PC-9 (cell line): Measurements from ENCODE around the gene BTN3A1. TPM values are rescaled to one million over a fixed set of nuclear protein-coding genes. Genes with fewer than 3 reads are reported as not detected.

ENCODE experiments used
- BruUV-seq: library from RNA; stranded (reverse); fragments of 400-500 nt; replicated peaks from 2 replicates; lab custom pipeline; 2021; lab: Mats Ljungman, UMichigan
- CTCF ChIA-PET: fragments of 300-600 bp; sonication (Branson Sonifier 250); formaldehyde crosslinking; loops from one replicate; lab custom pipeline; 2022; ENCODE audit warnings: antibody characterized with exemption; lab: Charles Lee
- POLR2A ChIA-PET: fragments of 300-600 bp; sonication (Branson Sonifier 250); formaldehyde crosslinking; loops from one replicate; lab custom pipeline; 2022; ENCODE audit warnings: antibody characterized with exemption; ENCODE audit not compliant: unreplicated experiment; lab: Charles Lee
- DNase-seq, 2 experiments: peaks; one replicate each; pipeline versions ENCODE4 v3.0.0 to v3.0.0-alpha.2; 2015 to 2022; ENCODE audit warnings: mixed read lengths in 1 of 2
- H2AFZ ChIP-seq: fragments of 200-600 bp; sonication (generic); 2 replicates; pipeline ENCODE4 v1.8.1; 2017; ENCODE audit warnings: antibody characterized with exemption
- H3F3A ChIP-seq: fragments of 200-600 bp; sonication (generic); 2 replicates; pipeline ENCODE4 v1.8.1; 2017; ENCODE audit warnings: antibody characterized with exemption, mild to moderate bottlenecking, low read depth; ENCODE audit not compliant: insufficient read depth
- H3K27ac ChIP-seq: fragments of 200-600 bp; sonication (generic); 2 replicates; pipeline ENCODE4 v1.6.1; 2016; ENCODE audit warnings: mixed run types
- H3K27me3 ChIP-seq: fragments of 200-600 bp; sonication (generic); 2 replicates; pipeline ENCODE4 v1.6.1; 2016; ENCODE audit warnings: low read depth, mixed run types; ENCODE audit not compliant: insufficient read depth
- H3K36me3 ChIP-seq: fragments of 200-600 bp; sonication (generic); 2 replicates; pipeline ENCODE4 v1.6.1; 2016; ENCODE audit warnings: low read depth, mixed run types
- H3K4me1 ChIP-seq: fragments of 200-600 bp; sonication (generic); replicated peaks from 2 replicates; pipeline ENCODE4 v1.6.1; 2016; ENCODE audit warnings: mixed run types; ENCODE audit not compliant: insufficient read depth
- H3K4me2 ChIP-seq: fragments of 200-600 bp; sonication (generic); 2 replicates; pipeline ENCODE4 v1.6.1; 2017; ENCODE audit warnings: mixed run types
- H3K4me3 ChIP-seq: fragments of 200-600 bp; sonication (generic); 2 replicates; pipeline ENCODE4 v1.6.1; 2016; ENCODE audit warnings: mixed run types
- H3K79me2 ChIP-seq: fragments of 200-600 bp; sonication (generic); 2 replicates; pipeline ENCODE4 v1.6.1; 2017; ENCODE audit warnings: low read depth, mixed run types
- H3K9me2 ChIP-seq: fragments of 200-600 bp; sonication (generic); 2 replicates; pipeline ENCODE4 v1.8.1; 2017; ENCODE audit warnings: mild to moderate bottlenecking; ENCODE audit not compliant: insufficient read depth
- H3K9me3 ChIP-seq: fragments of 200-600 bp; sonication (generic); 2 replicates; pipeline ENCODE4 v1.8.1; 2016; ENCODE audit warnings: low read depth; ENCODE audit not compliant: insufficient read depth
- H4K20me1 ChIP-seq: fragments of 200-600 bp; sonication (generic); 2 replicates; pipeline ENCODE4 v1.8.1; 2017; ENCODE audit not compliant: insufficient read depth
- EZH2 ChIP-seq: fragments of 200-600 bp; sonication (generic); IDR thresholded peaks from 2 replicates; pipeline ENCODE4 v1.8.0; 2017; ENCODE audit warnings: antibody characterized with exemption, low read depth
- intact Hi-C: fragments of 100-400 bp; cut with micrococcal nuclease; formaldehyde crosslinking; loops from one replicate; pipeline ENCODE4 v1.10.0; 2022; ENCODE audit not compliant: unreplicated experiment
- total RNA-seq: library from RNA; stranded (reverse); gene quantifications from 2 replicates; pipeline ENCODE4 v1.2.3, GENCODE V29; 2021
- TF ChIP-seq, protein P1 (sequence below): fragments of 200-600 bp; sonication (generic); conservative IDR thresholded peaks from 2 replicates; pipeline ENCODE4 v1.6.1; 2017; ENCODE audit warnings: mixed run types, antibody characterized with exemption, mild to moderate bottlenecking, moderate library complexity

BTN3A1 gene
- total RNA-seq, 1 experiment from 2014 or later: 28.3 TPM

DNA sequence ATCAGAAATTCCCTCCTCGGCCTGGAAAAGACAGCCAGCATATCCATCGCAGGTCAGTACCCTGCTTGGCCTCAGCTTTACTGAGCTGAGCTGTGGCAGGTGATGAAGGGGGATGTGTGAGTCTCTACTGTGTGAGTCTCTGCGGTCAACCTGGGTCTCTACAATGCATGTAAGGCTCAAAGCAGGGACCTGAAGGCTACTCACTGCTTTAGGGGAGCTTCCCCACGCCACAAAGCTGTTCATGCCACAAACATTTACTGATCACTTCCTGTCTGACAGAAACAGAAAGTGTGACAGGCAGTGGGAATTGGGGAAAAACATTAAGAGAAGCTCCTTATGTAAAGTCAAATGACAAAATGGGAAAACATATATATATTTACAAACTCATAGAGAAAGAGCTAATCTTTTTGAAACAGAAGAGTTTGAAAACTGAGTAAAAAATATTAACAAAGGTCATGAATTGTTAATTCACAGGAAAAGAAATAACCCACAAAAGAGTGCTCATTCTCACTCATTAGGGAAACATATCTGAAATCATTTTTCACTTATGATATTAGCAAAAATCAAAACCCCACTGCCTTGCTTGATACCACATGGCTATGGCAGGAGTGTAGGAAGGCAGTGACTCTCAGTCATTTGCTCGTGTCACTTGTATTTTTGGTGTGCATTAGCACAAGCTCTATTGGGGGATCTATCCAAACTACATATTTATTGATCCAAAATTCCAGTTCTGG, 44.0 kb downstream of the BTN3A1 start:
- intact Hi-C loops: no loop called here
- BruUV-seq: no TSS peak

DNA sequence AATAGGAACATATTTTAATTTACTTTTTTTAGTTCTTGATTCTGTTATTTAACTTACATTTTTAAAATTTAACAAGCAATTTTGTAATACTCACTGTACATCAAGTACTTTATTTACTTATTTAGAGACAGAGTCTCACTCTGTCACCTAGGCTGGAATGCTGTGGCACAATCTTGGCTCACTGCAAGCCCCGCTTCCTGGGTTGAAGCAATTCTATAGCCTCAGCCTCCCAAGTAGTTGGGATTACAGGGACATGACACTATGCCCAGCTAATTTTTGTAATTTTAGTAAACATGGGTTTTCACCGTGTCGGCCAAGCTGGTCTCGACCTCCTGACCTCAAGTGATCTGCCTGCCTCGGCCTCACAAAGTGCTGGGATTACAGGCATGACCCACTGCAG, 45.2 kb downstream of the BTN3A1 start:
- Histone ChIP-seq H3K36me3 (no peaks in the 10 kb centered on the region), H3K4me2 (no peak overlapping the region), H3K79me2 (no peaks in the 10 kb centered on the region), H3K9me2 (no peaks in the 10 kb centered on the region), H3K27ac (no peak overlapping the region), H3K4me3 (no peak overlapping the region), H3K4me1 (no peaks in the 10 kb centered on the region), H3K9me3 (no peaks in the 10 kb centered on the region), H2AFZ (no peak overlapping the region), H3F3A (no peaks in the 10 kb centered on the region), H3K27me3 (no peaks in the 10 kb centered on the region), H4K20me1 (no peaks in the 10 kb centered on the region)
- CTCF ChIA-PET: no interaction called here
- intact Hi-C loops: no loop called here
- BruUV-seq: no TSS peak
- POLR2A ChIA-PET: no interaction called here
- DNase-seq: no peak
- TF ChIP-seq, protein P1, sequence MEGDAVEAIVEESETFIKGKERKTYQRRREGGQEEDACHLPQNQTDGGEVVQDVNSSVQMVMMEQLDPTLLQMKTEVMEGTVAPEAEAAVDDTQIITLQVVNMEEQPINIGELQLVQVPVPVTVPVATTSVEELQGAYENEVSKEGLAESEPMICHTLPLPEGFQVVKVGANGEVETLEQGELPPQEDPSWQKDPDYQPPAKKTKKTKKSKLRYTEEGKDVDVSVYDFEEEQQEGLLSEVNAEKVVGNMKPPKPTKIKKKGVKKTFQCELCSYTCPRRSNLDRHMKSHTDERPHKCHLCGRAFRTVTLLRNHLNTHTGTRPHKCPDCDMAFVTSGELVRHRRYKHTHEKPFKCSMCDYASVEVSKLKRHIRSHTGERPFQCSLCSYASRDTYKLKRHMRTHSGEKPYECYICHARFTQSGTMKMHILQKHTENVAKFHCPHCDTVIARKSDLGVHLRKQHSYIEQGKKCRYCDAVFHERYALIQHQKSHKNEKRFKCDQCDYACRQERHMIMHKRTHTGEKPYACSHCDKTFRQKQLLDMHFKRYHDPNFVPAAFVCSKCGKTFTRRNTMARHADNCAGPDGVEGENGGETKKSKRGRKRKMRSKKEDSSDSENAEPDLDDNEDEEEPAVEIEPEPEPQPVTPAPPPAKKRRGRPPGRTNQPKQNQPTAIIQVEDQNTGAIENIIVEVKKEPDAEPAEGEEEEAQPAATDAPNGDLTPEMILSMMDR: no peak
- TF ChIP-seq EZH2: no peak

More for the DNA sequence above, 44.0 kb downstream of the BTN3A1 start:
- TF ChIP-seq EZH2: no peak
- TF ChIP-seq, protein P1: no peak
- Histone ChIP-seq H3K9me2 (no peaks in the 10 kb centered on the region), H3F3A (no peaks in the 10 kb centered on the region), H3K27ac (no peak overlapping the region), H4K20me1 (no peaks in the 10 kb centered on the region), H3K4me1 (no peaks in the 10 kb centered on the region; the same call in 1 of the 2 replicates), H3K9me3 (no peaks in the 10 kb centered on the region), H3K79me2 (no peaks in the 10 kb centered on the region), H3K4me3 (no peak overlapping the region), H3K36me3 (no peaks in the 10 kb centered on the region), H3K4me2 (no peak overlapping the region), H2AFZ (no peak overlapping the region), H3K27me3 (no peaks in the 10 kb centered on the region)
- ChIA-PET CTCF (no interaction called here), POLR2A (no interaction called here)
- no peak for DNase-seq

DNA sequence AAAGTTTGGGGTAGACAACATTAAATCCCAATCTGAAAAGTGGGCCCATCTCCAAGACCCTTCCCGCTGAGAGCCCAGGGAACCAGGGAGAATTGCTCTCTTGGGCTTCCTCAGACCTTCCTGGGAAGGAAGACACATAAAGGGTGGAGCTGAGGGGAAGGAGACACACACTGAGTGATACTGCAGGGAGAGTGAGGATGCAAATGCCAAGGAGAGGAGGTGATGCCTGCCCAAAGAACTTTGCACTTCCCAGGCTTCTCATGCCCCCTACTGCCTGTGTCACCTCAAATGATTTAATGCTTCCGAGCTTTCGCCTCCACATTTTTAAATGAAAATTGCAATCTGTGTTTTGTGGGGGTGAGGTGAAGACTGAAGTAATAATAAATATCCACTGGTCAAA, 48.2 kb downstream of the BTN3A1 start:
- no TSS peak for BruUV-seq
- no peaks in the 10 kb centered on the region for H3K79me2 ChIP-seq
- no peaks in the 10 kb centered on the region for H3K4me1 ChIP-seq
- no peak overlapping the region for H3K4me2 ChIP-seq
- H3K4me3 ChIP-seq: no peak overlapping the region
- no peaks in the 10 kb centered on the region for H3K27me3 ChIP-seq
- no peak overlapping the region for H2AFZ ChIP-seq
- CTCF ChIA-PET: no interaction called here
- no peak overlapping the region for H3K27ac ChIP-seq
- H3K36me3 ChIP-seq: no peaks in the 10 kb centered on the region
- intact Hi-C loops: loop anchor here (10.0 kb wide), 1 partner anchor 105 kb away; no protein-coding TSS in a partner anchor
- H3K9me3 ChIP-seq: no peaks in the 10 kb centered on the region
- H3K9me2 ChIP-seq: no peaks in the 10 kb centered on the region
- TF ChIP-seq, protein P1: no peak
- no peak for DNase-seq
- no peaks in the 10 kb centered on the region for H4K20me1 ChIP-seq
- no peaks in the 10 kb centered on the region for H3F3A ChIP-seq
- POLR2A ChIA-PET: no interaction called here
